ENCODE data around the gene VAMP1. TPM values are rescaled to one million over a fixed set of nuclear protein-coding genes. Genes with fewer than 3 reads are reported as not detected.

The VAMP1 gene
- total RNA-seq, 1 experiment from 2014 or later, result 11.2 TPM

DNA sequence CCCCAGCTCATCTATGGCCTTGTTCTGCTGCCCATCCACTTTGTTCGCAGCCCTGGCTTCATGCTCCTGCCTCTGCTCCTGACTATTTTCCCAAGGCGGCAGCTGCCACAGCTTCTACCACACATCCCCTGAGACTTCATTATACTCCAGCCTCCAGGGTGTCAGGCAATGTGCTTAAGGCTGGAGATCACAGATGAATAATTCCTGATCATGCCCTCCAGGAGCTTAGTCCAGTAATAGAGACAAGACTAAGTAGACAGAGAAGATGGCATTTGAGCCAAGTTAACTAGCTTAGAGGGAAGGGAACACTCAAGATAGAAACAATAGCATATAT is 11.5 kb downstream of the VAMP1 start:
- POLR2A ChIA-PET, result interaction anchor here (0.7 kb wide), 1 partner anchor 12 kb away, joined by 3 read pairs; the partner anchor contains the start of gene VAMP1
- CTCF ChIA-PET, result no interaction called here
- TF ChIP-seq TCF7L2 (IDR thresholded peaks at IDR 0.05; ENCODE audit: low read depth, low read length), result no peak
- Histone ChIP-seq H3K9me3 (ENCODE audit: control insufficient read depth, insufficient read depth, low read depth, low read length) (no peaks in the 10 kb centered on the region), H3K27ac (ENCODE audit: low read length) (no peak overlapping the region), H3K4me1 (ENCODE audit: control insufficient read depth, insufficient read depth, low read length) (no peaks in the 10 kb centered on the region), H3K4me3 (ENCODE audit: low read depth in 2 of 2, low read length in 2 of 2) (no peak overlapping the region), H3K36me3 (ENCODE audit: control insufficient read depth, insufficient read depth, low read length) (no peaks in the 10 kb centered on the region; the same call in 1 of the 2 replicates), H3K27me3 (ENCODE audit: control insufficient read depth, insufficient read depth, low read length) (no peaks in the 10 kb centered on the region)
- ATAC-seq, result no peak
- in situ Hi-C loops (cut with HindIII; ENCODE audit: low pct_unique_long_range_greater_than_20kb, low sequenced_read_pairs), result no loop called here
- no TSS peak for BruUV-seq (replicated peaks)
- intact Hi-C loops (cut with micrococcal nuclease; ENCODE audit: unreplicated experiment), result no loop called here
- DNase-seq (ENCODE audit: low read depth, low spot score), result no peak

DNA sequence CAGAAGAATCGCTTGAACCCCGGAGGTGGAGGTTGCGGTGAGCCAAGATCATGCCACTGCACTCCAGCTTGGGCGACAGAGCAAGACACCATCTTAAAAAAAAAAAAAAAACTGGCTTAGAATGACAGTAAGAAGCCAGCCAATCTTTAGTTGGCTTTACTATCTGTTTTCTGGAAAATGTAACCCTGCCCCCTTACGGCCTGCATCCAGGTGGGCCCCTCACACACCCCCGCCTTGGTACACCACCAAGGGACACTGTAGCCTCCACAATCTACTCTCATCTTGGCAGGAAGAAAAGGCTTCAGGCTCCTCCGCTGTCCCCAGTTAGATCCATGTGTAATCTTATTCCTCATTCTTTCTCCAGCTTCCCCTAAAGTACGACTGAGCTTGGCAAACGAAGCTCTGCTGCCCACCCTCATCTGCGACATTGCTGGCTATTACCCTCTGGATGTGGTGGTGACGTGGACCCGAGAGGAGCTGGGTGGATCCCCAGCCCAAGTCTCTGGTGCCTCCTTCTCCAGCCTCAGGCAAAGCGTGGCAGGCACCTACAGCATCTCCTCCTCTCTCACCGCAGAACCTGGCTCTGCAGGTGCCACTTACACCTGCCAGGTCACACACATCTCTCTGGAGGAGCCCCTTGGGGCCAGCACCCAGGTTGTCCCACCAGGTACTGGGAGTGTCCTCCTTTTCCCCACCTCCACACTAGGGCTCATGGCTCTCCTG is 12.0 kb downstream of the VAMP1 start:
- Histone ChIP-seq H3K36me3 (ENCODE audit: control insufficient read depth, insufficient read depth, low read length) (no peaks in the 10 kb centered on the region; the same call in 1 of the 2 replicates), H3K4me3 (ENCODE audit: low read depth in 2 of 2, low read length in 2 of 2) (no peak overlapping the region), H3K27me3 (ENCODE audit: control insufficient read depth, insufficient read depth, low read length) (no peaks in the 10 kb centered on the region), H3K4me1 (ENCODE audit: control insufficient read depth, insufficient read depth, low read length) (no peaks in the 10 kb centered on the region), H3K9me3 (ENCODE audit: control insufficient read depth, insufficient read depth, low read depth, low read length) (no peaks in the 10 kb centered on the region), H3K27ac (ENCODE audit: low read length) (no peak overlapping the region)
- TF ChIP-seq, protein P1, sequence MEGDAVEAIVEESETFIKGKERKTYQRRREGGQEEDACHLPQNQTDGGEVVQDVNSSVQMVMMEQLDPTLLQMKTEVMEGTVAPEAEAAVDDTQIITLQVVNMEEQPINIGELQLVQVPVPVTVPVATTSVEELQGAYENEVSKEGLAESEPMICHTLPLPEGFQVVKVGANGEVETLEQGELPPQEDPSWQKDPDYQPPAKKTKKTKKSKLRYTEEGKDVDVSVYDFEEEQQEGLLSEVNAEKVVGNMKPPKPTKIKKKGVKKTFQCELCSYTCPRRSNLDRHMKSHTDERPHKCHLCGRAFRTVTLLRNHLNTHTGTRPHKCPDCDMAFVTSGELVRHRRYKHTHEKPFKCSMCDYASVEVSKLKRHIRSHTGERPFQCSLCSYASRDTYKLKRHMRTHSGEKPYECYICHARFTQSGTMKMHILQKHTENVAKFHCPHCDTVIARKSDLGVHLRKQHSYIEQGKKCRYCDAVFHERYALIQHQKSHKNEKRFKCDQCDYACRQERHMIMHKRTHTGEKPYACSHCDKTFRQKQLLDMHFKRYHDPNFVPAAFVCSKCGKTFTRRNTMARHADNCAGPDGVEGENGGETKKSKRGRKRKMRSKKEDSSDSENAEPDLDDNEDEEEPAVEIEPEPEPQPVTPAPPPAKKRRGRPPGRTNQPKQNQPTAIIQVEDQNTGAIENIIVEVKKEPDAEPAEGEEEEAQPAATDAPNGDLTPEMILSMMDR (IDR thresholded peaks at IDR 0.05), result no peak
- TF ChIP-seq, protein P2, sequence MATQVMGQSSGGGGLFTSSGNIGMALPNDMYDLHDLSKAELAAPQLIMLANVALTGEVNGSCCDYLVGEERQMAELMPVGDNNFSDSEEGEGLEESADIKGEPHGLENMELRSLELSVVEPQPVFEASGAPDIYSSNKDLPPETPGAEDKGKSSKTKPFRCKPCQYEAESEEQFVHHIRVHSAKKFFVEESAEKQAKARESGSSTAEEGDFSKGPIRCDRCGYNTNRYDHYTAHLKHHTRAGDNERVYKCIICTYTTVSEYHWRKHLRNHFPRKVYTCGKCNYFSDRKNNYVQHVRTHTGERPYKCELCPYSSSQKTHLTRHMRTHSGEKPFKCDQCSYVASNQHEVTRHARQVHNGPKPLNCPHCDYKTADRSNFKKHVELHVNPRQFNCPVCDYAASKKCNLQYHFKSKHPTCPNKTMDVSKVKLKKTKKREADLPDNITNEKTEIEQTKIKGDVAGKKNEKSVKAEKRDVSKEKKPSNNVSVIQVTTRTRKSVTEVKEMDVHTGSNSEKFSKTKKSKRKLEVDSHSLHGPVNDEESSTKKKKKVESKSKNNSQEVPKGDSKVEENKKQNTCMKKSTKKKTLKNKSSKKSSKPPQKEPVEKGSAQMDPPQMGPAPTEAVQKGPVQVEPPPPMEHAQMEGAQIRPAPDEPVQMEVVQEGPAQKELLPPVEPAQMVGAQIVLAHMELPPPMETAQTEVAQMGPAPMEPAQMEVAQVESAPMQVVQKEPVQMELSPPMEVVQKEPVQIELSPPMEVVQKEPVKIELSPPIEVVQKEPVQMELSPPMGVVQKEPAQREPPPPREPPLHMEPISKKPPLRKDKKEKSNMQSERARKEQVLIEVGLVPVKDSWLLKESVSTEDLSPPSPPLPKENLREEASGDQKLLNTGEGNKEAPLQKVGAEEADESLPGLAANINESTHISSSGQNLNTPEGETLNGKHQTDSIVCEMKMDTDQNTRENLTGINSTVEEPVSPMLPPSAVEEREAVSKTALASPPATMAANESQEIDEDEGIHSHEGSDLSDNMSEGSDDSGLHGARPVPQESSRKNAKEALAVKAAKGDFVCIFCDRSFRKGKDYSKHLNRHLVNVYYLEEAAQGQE (IDR thresholded peaks at IDR 0.05; ENCODE audit: insufficient read depth in 1 of 2, low read depth in 2 of 2, low read length in 1 of 2), result no peak
- no peak for TF ChIP-seq SIN3A (IDR thresholded peaks at IDR 0.05; ENCODE audit: borderline replicate concordance, insufficient read depth, low read depth, low read length)
- TF ChIP-seq TCF7L2 (IDR thresholded peaks at IDR 0.05; ENCODE audit: low read depth, low read length), result no peak
- TF ChIP-seq POLR2AphosphoS5 (IDR thresholded peaks at IDR 0.05; ENCODE audit: low read depth, low read length), result no peak
- in situ Hi-C loops (cut with HindIII; ENCODE audit: low pct_unique_long_range_greater_than_20kb, low sequenced_read_pairs), result no loop called here
- ATAC-seq (no peak), DNase-seq (ENCODE audit: low read depth, low spot score) (no peak)
- BruUV-seq (replicated peaks), result no TSS peak
- intact Hi-C loops (cut with micrococcal nuclease; ENCODE audit: unreplicated experiment), result no loop called here
- ChIA-PET POLR2A (interaction anchor here (0.7 kb wide), 1 partner anchor 12 kb away, joined by 3 read pairs; the partner anchor contains the start of gene VAMP1), CTCF (no interaction called here)

Data from Panc1 (cell line).